ENCODE data around the gene PTPN14. TPM values are rescaled to one million over a fixed set of nuclear protein-coding genes. Genes with fewer than 3 reads are reported as not detected.
"Not testable (repeated sequence)": the region's sequence is repeated elsewhere in the genome, so short reads cannot be mapped to it uniquely, and the experiment has no call there.

PTPN14 gene
- 46.2 TPM for total RNA-seq

GRCh38 chr1:214551436-214552173 lies at the start of gene PTPN14:
Gene PTPN14 (minus strand): TSS chr1:214551602. CDS start chr1:214464803, 86,799 bp downstream.
- DNase-seq (ENCODE audit: low spot score), result peak; percentile 91

- DNase-seq (ENCODE audit: low spot score), result no peak
These were observed 41.8 kb upstream of the PTPN14 start for GRCh38 chr1:214593158-214593557.

- DNase-seq (ENCODE audit: low spot score), result not testable (repeated sequence)
These were observed 40.5 kb upstream of the PTPN14 start for GRCh38 chr1:214591918-214592317.

- DNase-seq (ENCODE audit: low spot score), result no peak
These were observed 39.3 kb upstream of the PTPN14 start for GRCh38 chr1:214590696-214591095.

GRCh38 chr1:214588963-214589597 lies 37.7 kb upstream of the PTPN14 start:
- no peak for DNase-seq (ENCODE audit: low spot score)

- no peak for DNase-seq (ENCODE audit: low spot score)
These were observed 35.8 kb upstream of the PTPN14 start for GRCh38 chr1:214587165-214587564.

- DNase-seq (ENCODE audit: low spot score), result no peak
These were observed 35.2 kb upstream of the PTPN14 start for GRCh38 chr1:214586621-214587020.

GRCh38 chr1:214584805-214585766 lies 33.7 kb upstream of the PTPN14 start:
- no peak for DNase-seq (ENCODE audit: low spot score)

GRCh38 chr1:214583824-214584554 lies 32.6 kb upstream of the PTPN14 start:
- no peak for DNase-seq (ENCODE audit: low spot score)

- DNase-seq (ENCODE audit: low spot score), result no peak
These were observed 31.7 kb upstream of the PTPN14 start for GRCh38 chr1:214583113-214583512.

GRCh38 chr1:214582289-214582891 lies 31.0 kb upstream of the PTPN14 start:
- DNase-seq (ENCODE audit: low spot score), result no peak

- no peak for DNase-seq (ENCODE audit: low spot score)
These were observed 30.4 kb upstream of the PTPN14 start for GRCh38 chr1:214581785-214582184.

- no peak for DNase-seq (ENCODE audit: low spot score)
These were observed 27.8 kb upstream of the PTPN14 start for GRCh38 chr1:214579183-214579582.

- not testable (repeated sequence) for DNase-seq (ENCODE audit: low spot score)
These were observed 24.7 kb upstream of the PTPN14 start for GRCh38 chr1:214576120-214576519.

GRCh38 chr1:214574598-214575411 lies 23.4 kb upstream of the PTPN14 start:
- no peak for DNase-seq (ENCODE audit: low spot score)

- DNase-seq (ENCODE audit: low spot score), result no peak
These were observed 22.2 kb upstream of the PTPN14 start for GRCh38 chr1:214573386-214574318.

GRCh38 chr1:214571281-214571680 lies 19.9 kb upstream of the PTPN14 start:
- DNase-seq (ENCODE audit: low spot score), result no peak

- no peak for DNase-seq (ENCODE audit: low spot score)
These were observed 19.0 kb upstream of the PTPN14 start for GRCh38 chr1:214570442-214570841.

GRCh38 chr1:214569357-214570004 lies 18.1 kb upstream of the PTPN14 start:
- no peak for DNase-seq (ENCODE audit: low spot score)

Measured in mucosa of gallbladder (tissue), 1 donor.